ENCODE data around the gene ME1. TPM values are rescaled to one million over a fixed set of nuclear protein-coding genes. Genes with fewer than 3 reads are reported as not detected.

ME1 gene
- total RNA-seq, 3 donors from 2014 or later, result 5.2 to 34.6 (median 7.2) TPM

GRCh38 chr6:83220121-83220520 is 210.7 kb downstream of the ME1 start:
- no peak for DNase-seq (ENCODE audit: low spot score in 2 of 2)
- Histone ChIP-seq H3K27me3 (no peaks in the 10 kb centered on the region), H3K36me3 (no peaks in the 10 kb centered on the region), H3K27ac (no peak overlapping the region), H3K9me3 (no peaks in the 10 kb centered on the region), H3K4me1 (no peaks in the 10 kb centered on the region), H3K4me3 (no peak overlapping the region)
- TF ChIP-seq POLR2AphosphoS5 (IDR thresholded peaks at IDR 0.05) (no peak), CTCF (IDR thresholded peaks at IDR 0.05) (no peak), POLR2A (IDR thresholded peaks at IDR 0.05) (no peak)
- intact Hi-C loops (cut with DNase I; ENCODE audit: low total_unique reads), result no loop called here

DNA sequence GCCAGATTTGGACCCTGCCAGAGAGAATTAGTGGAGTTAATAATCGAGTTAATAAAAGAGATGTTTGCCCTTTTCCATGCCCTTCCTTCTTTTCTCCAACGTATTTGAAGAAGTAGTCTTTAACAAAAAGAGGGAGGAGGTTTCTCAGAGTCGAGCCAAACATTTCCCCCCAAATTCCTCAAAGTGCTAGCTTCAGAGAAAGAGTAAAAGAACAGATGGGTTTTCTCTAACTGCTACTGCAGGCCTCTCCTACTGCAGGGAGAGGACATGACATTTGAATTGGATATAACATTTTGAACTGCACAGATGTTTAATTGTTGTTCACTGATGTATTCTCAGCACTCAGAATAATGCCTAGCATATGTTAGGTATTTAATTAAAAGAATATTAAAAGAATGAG is 212.2 kb downstream of the ME1 start:
- TF ChIP-seq CTCF (IDR thresholded peaks at IDR 0.05) (no peak), POLR2AphosphoS5 (IDR thresholded peaks at IDR 0.05) (no peak), POLR2A (IDR thresholded peaks at IDR 0.05) (no peak)
- no peaks in the 10 kb centered on the region for H3K36me3 ChIP-seq
- DNase-seq (ENCODE audit: low spot score in 2 of 2), result no peak
- H3K4me1 ChIP-seq, result no peaks in the 10 kb centered on the region
- intact Hi-C loops (cut with DNase I; ENCODE audit: low total_unique reads), result no loop called here
- no peaks in the 10 kb centered on the region for H3K9me3 ChIP-seq
- no peaks in the 10 kb centered on the region for H3K27me3 ChIP-seq
- H3K27ac ChIP-seq, result no peak overlapping the region
- no peak overlapping the region for H3K4me3 ChIP-seq

DNA sequence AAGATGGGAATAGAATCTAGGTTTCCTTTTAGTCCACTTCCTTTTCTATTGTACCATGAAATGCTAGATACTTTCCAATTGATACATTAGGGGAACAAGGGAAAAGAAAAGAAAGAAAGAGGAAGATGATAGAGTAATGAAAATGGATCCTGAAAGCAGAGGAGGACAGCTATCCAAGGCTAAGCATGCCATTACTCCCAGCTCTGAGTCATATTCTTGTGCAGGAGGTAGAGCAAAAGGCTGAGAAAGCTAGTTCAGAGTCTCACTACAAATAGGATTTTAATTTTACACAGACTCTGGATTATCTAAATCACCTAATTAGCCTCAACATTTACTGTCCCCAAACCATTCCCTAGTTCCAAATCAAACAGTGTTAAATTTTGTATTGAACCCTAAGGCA is 214.0 kb downstream of the ME1 start:
- Histone ChIP-seq H3K27me3 (no peaks in the 10 kb centered on the region), H3K27ac (no peak overlapping the region), H3K9me3 (no peaks in the 10 kb centered on the region), H3K4me3 (no peak overlapping the region), H3K4me1 (no peaks in the 10 kb centered on the region), H3K36me3 (no peaks in the 10 kb centered on the region)
- DNase-seq (ENCODE audit: low spot score in 2 of 2), result no peak
- no peak for TF ChIP-seq CTCF (IDR thresholded peaks at IDR 0.05)
- intact Hi-C loops (cut with DNase I; ENCODE audit: low total_unique reads), result no loop called here

DNA sequence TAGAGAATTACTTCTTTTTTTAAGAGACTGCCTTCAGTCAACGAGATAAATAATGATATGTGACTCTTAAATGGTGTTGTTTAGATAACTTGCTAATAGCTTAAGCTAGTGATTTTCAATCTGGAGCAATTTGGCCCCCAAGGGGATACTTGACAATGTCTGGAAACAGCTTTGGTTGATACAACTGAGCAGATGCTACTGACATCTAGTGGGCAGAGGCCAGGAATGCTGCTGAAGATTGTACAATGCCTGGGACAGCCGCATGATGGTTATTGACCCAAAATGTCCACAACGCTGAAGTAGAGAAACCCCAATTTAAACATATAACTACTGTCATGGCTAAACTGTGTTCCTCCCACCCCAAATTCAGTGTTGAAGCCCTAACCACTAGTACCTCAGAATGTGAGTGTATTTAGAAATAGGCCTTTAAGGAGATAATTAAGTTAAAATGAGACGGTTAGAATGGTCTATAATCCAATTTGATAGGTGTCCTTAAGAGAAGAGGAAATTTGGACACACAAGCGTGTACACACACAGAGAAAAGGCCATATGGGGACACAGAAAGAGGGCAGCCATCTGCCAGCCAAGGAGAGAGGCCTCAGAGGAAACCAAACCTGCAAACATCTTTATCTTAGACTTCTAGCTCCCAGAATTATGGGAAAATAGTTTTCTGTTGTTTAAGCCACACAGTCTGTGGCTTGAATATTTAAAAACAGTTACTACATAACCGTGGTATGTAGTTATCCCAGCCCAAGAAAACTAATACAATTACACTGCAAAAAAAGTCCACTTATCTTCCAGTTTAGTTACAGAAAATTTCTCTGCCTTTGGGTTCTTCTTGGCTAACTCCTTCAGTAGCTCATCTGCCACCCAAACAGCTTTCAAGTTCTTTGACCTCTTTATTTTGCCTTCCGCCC is 215.5 kb downstream of the ME1 start:
- DNase-seq (ENCODE audit: low spot score in 2 of 2), result peak in 1 of 2 donors; percentile 38
- intact Hi-C loops (cut with DNase I; ENCODE audit: low total_unique reads), result no loop called here
- no peak overlapping the region for H3K27ac ChIP-seq
- H3K27me3 ChIP-seq, result no peaks in the 10 kb centered on the region
- H3K36me3 ChIP-seq, result no peaks in the 10 kb centered on the region
- no peaks in the 10 kb centered on the region for H3K9me3 ChIP-seq
- no peaks in the 10 kb centered on the region for H3K4me1 ChIP-seq
- TF ChIP-seq POLR2AphosphoS5 (IDR thresholded peaks at IDR 0.05) (no peak), CTCF (IDR thresholded peaks at IDR 0.05) (peak; percentile 22 to 62 (median 62)), POLR2A (IDR thresholded peaks at IDR 0.05) (no peak)
- H3K4me3 ChIP-seq, result no peak overlapping the region

DNA sequence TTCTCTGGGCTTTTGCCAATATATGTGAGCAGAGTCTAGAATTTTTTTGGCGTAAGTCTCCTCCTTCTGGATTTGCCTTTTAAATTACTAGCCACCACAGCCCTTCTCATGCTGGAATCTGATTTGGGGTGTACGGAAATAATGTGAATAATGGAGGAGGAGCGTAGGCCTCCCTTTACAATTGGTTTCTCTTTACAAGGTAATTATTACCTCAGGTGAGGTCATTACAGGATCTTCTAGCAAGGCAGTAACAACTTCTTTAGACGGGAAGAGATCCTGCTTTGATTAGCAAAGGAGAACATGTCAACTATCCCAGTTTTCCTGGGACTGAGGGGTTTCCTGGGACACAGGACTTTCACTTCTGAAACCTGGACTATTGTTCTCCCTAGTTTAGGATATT is 228.8 kb downstream of the ME1 start:
- Histone ChIP-seq H3K4me1 (no peaks in the 10 kb centered on the region), H3K27me3 (no peaks in the 10 kb centered on the region), H3K4me3 (no peak overlapping the region), H3K36me3 (no peaks in the 10 kb centered on the region), H3K9me3 (no peaks in the 10 kb centered on the region), H3K27ac (no peak overlapping the region)
- no peak for TF ChIP-seq POLR2AphosphoS5 (IDR thresholded peaks at IDR 0.05)
- TF ChIP-seq POLR2A (IDR thresholded peaks at IDR 0.05), result no peak
- TF ChIP-seq CTCF (IDR thresholded peaks at IDR 0.05), result no peak
- intact Hi-C loops (cut with DNase I; ENCODE audit: low total_unique reads), result no loop called here
- DNase-seq (ENCODE audit: low spot score in 2 of 2), result no peak

All from breast epithelium (tissue), 4 donors.